Measurements from ENCODE around the gene HIBCH.

- TF ChIP-seq, protein P1, sequence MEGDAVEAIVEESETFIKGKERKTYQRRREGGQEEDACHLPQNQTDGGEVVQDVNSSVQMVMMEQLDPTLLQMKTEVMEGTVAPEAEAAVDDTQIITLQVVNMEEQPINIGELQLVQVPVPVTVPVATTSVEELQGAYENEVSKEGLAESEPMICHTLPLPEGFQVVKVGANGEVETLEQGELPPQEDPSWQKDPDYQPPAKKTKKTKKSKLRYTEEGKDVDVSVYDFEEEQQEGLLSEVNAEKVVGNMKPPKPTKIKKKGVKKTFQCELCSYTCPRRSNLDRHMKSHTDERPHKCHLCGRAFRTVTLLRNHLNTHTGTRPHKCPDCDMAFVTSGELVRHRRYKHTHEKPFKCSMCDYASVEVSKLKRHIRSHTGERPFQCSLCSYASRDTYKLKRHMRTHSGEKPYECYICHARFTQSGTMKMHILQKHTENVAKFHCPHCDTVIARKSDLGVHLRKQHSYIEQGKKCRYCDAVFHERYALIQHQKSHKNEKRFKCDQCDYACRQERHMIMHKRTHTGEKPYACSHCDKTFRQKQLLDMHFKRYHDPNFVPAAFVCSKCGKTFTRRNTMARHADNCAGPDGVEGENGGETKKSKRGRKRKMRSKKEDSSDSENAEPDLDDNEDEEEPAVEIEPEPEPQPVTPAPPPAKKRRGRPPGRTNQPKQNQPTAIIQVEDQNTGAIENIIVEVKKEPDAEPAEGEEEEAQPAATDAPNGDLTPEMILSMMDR (IDR thresholded peaks at IDR 0.05): no peak
- TF ChIP-seq POLR2A (IDR thresholded peaks at IDR 0.05): no peak
Measured at GRCh38 chr2:190365499-190366204, 46.0 kb upstream of the HIBCH start.

Data from testis (tissue), 2 donors.